HG02610 (cell line): ENCODE results near the gene HDHD3.

Experiments
- ATAC-seq: cut with Tn5 transposase; IDR thresholded peaks from one replicate; pipeline ENCODE4 v1.9.1; 2021; ENCODE audit warnings: mild to moderate bottlenecking, moderate library complexity; ENCODE audit not compliant: unreplicated experiment

HDHD3 gene

DNA sequence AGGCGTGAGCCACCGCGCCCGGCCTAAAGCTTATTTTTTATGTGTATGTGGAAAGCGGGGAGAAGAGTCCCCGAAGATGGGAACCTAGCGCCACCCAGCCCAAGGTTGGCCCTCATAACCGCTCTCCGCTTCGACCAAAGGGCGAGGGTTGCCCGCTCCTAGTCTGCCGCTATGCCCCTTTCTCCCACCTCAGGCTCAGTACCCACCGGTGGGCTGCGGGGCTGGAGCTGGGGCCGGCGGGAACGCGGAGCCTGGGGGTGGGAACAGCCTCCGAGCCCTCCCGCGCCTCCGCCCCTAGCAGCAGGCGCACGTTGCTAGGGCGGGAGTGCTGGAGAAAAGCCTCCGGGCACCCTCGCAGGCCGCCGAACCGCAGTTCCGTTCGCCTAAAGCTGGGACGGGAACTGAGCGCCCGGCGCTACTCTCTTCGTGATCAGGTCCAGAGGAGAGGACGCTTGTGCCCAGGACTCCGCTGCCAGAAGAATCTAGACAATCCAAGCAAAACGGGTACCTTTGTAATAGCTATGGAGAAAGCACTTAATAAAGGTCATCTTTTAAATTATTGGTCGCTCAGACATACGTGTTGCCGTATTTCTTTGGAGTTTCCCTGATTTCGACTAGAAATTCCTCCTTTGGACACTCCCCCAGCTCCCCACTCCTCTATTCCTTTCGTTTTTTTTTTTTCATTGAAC, 36.6 kb downstream of the HDHD3 start, which contains the start of gene WDR31:
Gene WDR31 (minus strand): TSS at position 265 of the 689 bp plus-strand sequence. CDS start 8,253 bp downstream, outside the sequence.
- ATAC-seq = peak; percentile 99

DNA sequence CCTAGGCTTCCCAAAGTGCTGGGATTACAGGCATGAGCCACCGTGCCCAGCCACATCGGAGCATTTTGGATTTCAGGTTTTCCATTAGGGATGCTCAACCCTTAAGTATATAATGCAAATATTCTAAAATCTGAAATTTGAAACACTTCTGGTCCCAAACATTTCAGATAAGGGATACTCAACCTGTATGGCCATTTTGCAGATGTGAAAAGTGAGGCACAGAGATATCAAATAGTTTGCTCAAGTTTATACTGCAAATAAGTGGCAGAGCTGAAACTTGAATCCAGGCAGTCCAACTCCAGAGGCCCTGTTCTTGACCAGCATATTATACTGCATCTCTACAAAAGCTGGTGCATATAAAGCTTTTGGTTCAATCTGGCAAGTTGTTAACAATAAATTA, 39.1 kb downstream of the HDHD3 start:
- ATAC-seq = no peak

DNA sequence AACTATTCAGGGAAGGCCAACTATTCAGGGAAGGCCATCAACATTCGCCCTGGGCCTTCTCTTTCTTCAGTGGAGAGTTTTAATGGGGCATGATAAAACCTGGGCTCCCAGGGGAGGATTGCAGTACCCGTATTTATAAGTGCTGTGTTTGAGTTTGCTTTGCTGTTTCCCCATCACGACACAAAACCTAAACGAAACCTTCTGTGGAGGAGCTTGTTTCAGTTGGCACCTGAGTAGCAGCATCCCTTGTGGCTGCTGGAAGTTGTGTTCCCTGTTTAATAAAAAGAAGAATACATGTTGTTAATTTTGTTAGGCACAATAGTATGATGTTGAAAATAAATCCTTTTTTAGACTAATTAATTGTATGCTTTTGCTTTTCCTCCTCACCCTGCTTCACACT, 45.0 kb downstream of the HDHD3 start:
- no peak for ATAC-seq

DNA sequence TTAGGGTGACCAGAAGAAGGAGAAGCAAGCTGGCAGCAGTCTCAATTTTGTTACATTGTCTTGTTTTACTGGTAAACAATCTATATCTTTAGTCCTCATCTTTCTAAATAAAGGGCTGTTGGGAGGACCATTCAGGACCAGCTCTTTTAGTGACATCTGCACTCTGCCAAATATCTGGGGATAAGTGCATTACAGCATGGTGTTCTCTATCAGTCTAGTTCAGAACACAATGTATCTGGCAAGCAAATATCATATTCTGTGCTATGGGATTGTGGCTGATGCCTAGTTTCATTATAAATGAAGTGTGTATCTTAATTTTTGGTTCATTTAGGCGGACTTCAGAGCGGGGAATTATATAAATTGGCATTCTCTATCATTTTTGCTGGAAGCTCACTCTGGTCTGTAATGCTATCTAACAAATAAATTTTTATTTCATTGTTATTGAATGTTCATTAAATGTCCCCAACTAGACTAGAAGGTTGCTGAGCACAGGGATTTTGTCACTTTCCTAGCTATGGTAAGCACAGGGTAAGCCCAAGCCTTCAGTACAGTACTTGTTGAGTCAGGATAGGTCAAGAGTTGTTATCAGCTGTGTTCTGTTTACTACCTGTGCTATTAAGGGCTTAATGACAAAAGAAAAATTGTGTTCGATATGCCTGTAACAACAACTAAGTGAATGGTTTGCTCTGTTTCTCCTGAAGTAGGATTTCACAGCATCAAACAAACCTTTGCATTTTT, 48.6 kb downstream of the HDHD3 start:
- ATAC-seq = no peak

- no peak for ATAC-seq
Observed at GRCh38 chr9:113326230-113326629, 50.6 kb downstream of the HDHD3 start.
